Lower leg skin (tissue), 4 donors: Measurements from ENCODE around the gene BCL2L13. TPM values are rescaled to one million over a fixed set of nuclear protein-coding genes. Genes with fewer than 3 reads are reported as not detected.
A peak's percentile ranks its signal among the peaks of the same experiment; 100 is the strongest.
"Not testable (repeated sequence)": the region's sequence is repeated elsewhere in the genome, so short reads cannot be mapped to it uniquely, and the experiment has no call there.

Experiments
- DNase-seq, 2 donors: peaks; one replicate each; pipeline ENCODE4 v3.0.0-alpha.2; 2019; ENCODE audit warnings: low spot score in 2 of 2
- H3K4me3 ChIP-seq: fragments of 200-600 bp; sonication (generic); 2 replicates; pipeline ENCODE4 v1.5.1; 2017; ENCODE audit warnings: mild to moderate bottlenecking, low read depth; ENCODE audit not compliant: poor library complexity, severe bottlenecking
- CTCF ChIP-seq, 3 donors: fragments of 450-650 bp; IDR thresholded peaks; one replicate each; pipeline ENCODE4 v1.5.1; 2016; ENCODE audit warnings: antibody characterized with exemption in 3 of 3, mild to moderate bottlenecking in 3 of 3, moderate library complexity in 2 of 3
- POLR2A ChIP-seq, 2 donors: fragments of 450-650 bp; IDR thresholded peaks; one replicate each; pipeline ENCODE4 v1.6.1; 2016 to 2017; ENCODE audit warnings: antibody characterized with exemption in 2 of 2, mild to moderate bottlenecking in 1 of 2, moderate library complexity in 1 of 2
- WGBS, 2 donors: methylation state at CpG; one replicate each; pipeline ENCODE4 v1.1.5; 2018; 5-methylcytosine and 5-hydroxymethylcytosine counted together
- intact Hi-C: fragments of 100-400 bp; cut with DNase I; formaldehyde crosslinking; loops from one replicate; pipeline ENCODE4 v1.15.0; 2023; ENCODE audit warnings: low total_unique reads
- total RNA-seq, 4 donors: library from RNA; depleted of rRNA; stranded (reverse); fragments of >200 nt; gene quantifications; one replicate each; pipeline ENCODE4 v1.1.0, GENCODE V29; 2016

BCL2L13 gene
- total RNA-seq, 4 donors from 2014 or later, result 63.0 to 71.2 (median 67.5) TPM

- no peak for DNase-seq
- no peak overlapping the region for H3K4me3 ChIP-seq
- TF ChIP-seq POLR2A (IDR thresholded peaks at IDR 0.05), result no peak
- no peak for TF ChIP-seq CTCF (IDR thresholded peaks at IDR 0.05)
- intact Hi-C loops, result no loop called here
- 71 to 80% methylated on average over 5 of the region's 5 CpGs for WGBS, 2 donors
These were observed 125.5 kb downstream of the BCL2L13 start for GRCh38 chr22:17764036-17764435.

- H3K4me3 ChIP-seq, intact Hi-C loops, DNase-seq: not testable (repeated sequence)
- WGBS, 2 donors, result 88 to 93% methylated on average over 5 of the region's 5 CpGs
These were observed 126.3 kb downstream of the BCL2L13 start for GRCh38 chr22:17764852-17765251.

GRCh38 chr22:17767233-17768065 is 128.9 kb downstream of the BCL2L13 start:
- no peak for DNase-seq
- intact Hi-C loops, result no loop called here
- no peak for TF ChIP-seq POLR2A (IDR thresholded peaks at IDR 0.05)
- no peak for TF ChIP-seq CTCF (IDR thresholded peaks at IDR 0.05)
- H3K4me3 ChIP-seq, result no peak overlapping the region
- 86 to 92% methylated on average over 14 of the region's 14 CpGs for WGBS, 2 donors

- H3K4me3 ChIP-seq, result no peak overlapping the region
- no peak for TF ChIP-seq CTCF (IDR thresholded peaks at IDR 0.05)
- TF ChIP-seq POLR2A (IDR thresholded peaks at IDR 0.05), result no peak
- peak in 1 of 2 donors; percentile 84 for DNase-seq
- WGBS, 2 donors, result 87 to 90% methylated on average over 14 of the region's 14 CpGs
- intact Hi-C loops, result no loop called here
These were observed 130.6 kb downstream of the BCL2L13 start for GRCh38 chr22:17769013-17769715.

- 58 to 78% methylated on average over 5 to 8 of the region's 9 CpGs for WGBS, 2 donors
- no peak for DNase-seq
- no peak for TF ChIP-seq POLR2A (IDR thresholded peaks at IDR 0.05)
- no peak for TF ChIP-seq CTCF (IDR thresholded peaks at IDR 0.05)
- H3K4me3 ChIP-seq, result no peak overlapping the region
- intact Hi-C loops, result no loop called here
These were observed 131.1 kb downstream of the BCL2L13 start for GRCh38 chr22:17769716-17770082.
